Lung (tissue), 12 donors: ENCODE measurements around the gene PRKAG1. TPM values are rescaled to one million over a fixed set of nuclear protein-coding genes. Genes with fewer than 3 reads are reported as not detected.

Experiments used
- ATAC-seq: fragments of 200-7000 bp; cut with Tn5 transposase; one replicate; pipeline ENCODE4 v1.9.1; 2020; ENCODE audit warnings: moderate number of reproducible peaks; ENCODE audit not compliant: insufficient read depth, low FRiP score
- DNase-seq, 3 donors: peaks; one replicate each; pipeline ENCODE4 v3.0.0-alpha.2; 2013 to 2017
- H3K27ac ChIP-seq, 2 donors: one replicate each; pipeline ENCODE4 v1.5.1; 2013; ENCODE audit warnings: mild to moderate bottlenecking in 2 of 2, moderate library complexity in 2 of 2, control low read depth in 1 of 2, inconsistent platforms in 1 of 2, low read depth in 1 of 2, low read length in 1 of 2
- H3K27me3 ChIP-seq, 3 donors: one replicate each; pipeline ENCODE4 v1.5.1; 2013; ENCODE audit warnings: low read length in 2 of 3; ENCODE audit not compliant: control insufficient read depth in 3 of 3, insufficient read depth in 3 of 3
- H3K36me3 ChIP-seq, 4 donors: one replicate each; pipeline ENCODE4 v1.5.1; 2013; ENCODE audit warnings: low read length in 4 of 4, mild to moderate bottlenecking in 1 of 4, moderate library complexity in 1 of 4; ENCODE audit not compliant: control insufficient read depth in 4 of 4, insufficient read depth in 4 of 4
- H3K4me1 ChIP-seq, 5 donors: one replicate each; pipeline ENCODE4 v1.5.1; 2013; ENCODE audit warnings: low read length in 5 of 5, mild to moderate bottlenecking in 2 of 5, moderate library complexity in 1 of 5; ENCODE audit not compliant: control insufficient read depth in 5 of 5, insufficient read depth in 5 of 5
- H3K4me3 ChIP-seq: one replicate; pipeline ENCODE4 v1.5.1; 2013; ENCODE audit warnings: mild to moderate bottlenecking, control low read depth, moderate library complexity
- H3K9ac ChIP-seq, 2 donors: one replicate each; pipeline ENCODE4 v1.5.1; 2013; ENCODE audit warnings: low read length in 2 of 2, control low read depth in 1 of 2; ENCODE audit not compliant: insufficient read depth in 1 of 2
- H3K9me3 ChIP-seq, 4 donors: one replicate each; pipeline ENCODE4 v1.5.1; 2013; ENCODE audit warnings: low read length in 3 of 4, mild to moderate bottlenecking in 1 of 4, moderate library complexity in 1 of 4; ENCODE audit not compliant: control insufficient read depth in 4 of 4, insufficient read depth in 3 of 4
- WGBS, 2 donors: extraction: QIAGEN DNeasy Blood & Tissue Kit; methylation state at CpG; one replicate each; pipeline ENCODE4 v1.1.7; 2013; 5-methylcytosine and 5-hydroxymethylcytosine counted together
- polyA plus RNA-seq, 2 donors: library from polyadenylated mRNA; stranded (reverse); fragments of 200-250 nt; gene quantifications; one replicate each; pipeline ENCODE4 v1.2.1, GENCODE V29; 2013
- total RNA-seq, 2 donors: library from RNA; depleted of rRNA in 1 of 2; stranded (reverse); fragments of >200 nt in 1 of 2; gene quantifications; one replicate each; pipeline ENCODE4 v1.2.1, GENCODE V29; 2014 to 2021
- TF ChIP-seq, protein P1 (sequence below): IDR thresholded peaks from 2 replicates; pipeline ENCODE4 v1.5.1; 2012; ENCODE audit warnings: mild to moderate bottlenecking; ENCODE audit errors: control extremely low read depth, extremely low read depth
- donor health status: control.
- donor health status: control.
- donor health status: Bipolar disorder and iron deficiency.
- donor health status: healthy.
- donor health status: DM: yes; HTN: yes; CAD: no.

PRKAG1 gene
- total and polyA plus RNA-seq, 4 donors: 33.1 to 54.5 (median 49.6) TPM

DNA sequence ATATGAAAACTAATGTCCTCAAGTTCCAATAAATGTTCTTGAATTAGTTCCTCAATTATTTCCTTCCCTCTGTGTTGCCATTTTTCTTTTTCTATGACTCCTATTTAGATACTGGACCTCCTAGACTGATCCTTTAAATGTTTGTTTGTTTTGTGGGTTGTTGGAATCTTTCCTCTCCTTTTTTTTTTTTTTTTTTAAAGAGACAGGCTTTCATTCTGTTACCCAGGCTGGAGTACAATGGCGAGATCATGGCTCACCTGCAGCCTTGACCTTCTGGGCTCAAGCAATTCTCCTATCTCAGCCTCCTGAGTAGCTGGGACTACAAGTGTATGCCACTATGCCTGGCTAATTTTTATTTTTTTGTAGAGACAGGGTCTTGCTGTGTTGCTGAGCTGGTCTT is 9.6 kb downstream of the PRKAG1 start:
- H3K4me1 ChIP-seq: no peaks in the 10 kb centered on the region
- H3K9ac ChIP-seq: no peak overlapping the region
- H3K27me3 ChIP-seq: peaks cover 0 to 5% (median 0%) of the 10 kb centered on the region in 3 donors
- H3K27ac ChIP-seq: no peak overlapping the region
- no peaks in the 10 kb centered on the region for H3K9me3 ChIP-seq
- ATAC-seq (no peak), DNase-seq (no peak)
- H3K36me3 ChIP-seq: peaks cover 12 to 31% (median 24%) of the 10 kb centered on the region in 4 donors
- TF ChIP-seq, protein P1, sequence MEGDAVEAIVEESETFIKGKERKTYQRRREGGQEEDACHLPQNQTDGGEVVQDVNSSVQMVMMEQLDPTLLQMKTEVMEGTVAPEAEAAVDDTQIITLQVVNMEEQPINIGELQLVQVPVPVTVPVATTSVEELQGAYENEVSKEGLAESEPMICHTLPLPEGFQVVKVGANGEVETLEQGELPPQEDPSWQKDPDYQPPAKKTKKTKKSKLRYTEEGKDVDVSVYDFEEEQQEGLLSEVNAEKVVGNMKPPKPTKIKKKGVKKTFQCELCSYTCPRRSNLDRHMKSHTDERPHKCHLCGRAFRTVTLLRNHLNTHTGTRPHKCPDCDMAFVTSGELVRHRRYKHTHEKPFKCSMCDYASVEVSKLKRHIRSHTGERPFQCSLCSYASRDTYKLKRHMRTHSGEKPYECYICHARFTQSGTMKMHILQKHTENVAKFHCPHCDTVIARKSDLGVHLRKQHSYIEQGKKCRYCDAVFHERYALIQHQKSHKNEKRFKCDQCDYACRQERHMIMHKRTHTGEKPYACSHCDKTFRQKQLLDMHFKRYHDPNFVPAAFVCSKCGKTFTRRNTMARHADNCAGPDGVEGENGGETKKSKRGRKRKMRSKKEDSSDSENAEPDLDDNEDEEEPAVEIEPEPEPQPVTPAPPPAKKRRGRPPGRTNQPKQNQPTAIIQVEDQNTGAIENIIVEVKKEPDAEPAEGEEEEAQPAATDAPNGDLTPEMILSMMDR: no peak
- 90 to 94% methylated on average over 1 of the region's 1 CpG for WGBS, 2 donors
- no peak overlapping the region for H3K4me3 ChIP-seq

DNA sequence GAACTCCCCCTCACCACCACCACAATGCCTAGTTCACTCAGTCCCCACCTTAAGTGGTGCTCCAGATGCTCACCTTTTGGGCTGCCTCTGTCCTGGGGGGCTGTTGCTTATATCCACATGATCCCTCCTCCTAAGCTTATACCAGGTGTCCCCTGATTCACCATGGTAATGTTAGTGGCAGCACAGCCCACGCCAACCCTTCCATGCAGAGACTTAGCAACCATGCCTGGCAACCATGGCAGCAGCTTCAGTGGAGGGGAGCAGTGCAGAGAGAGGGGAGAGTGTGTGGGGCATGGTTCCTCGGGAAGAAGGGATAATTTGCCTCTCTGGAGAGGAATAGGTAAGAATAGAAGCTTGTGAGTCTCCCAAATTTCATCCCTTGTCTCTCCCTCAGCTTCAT is 18.2 kb downstream of the PRKAG1 start:
- Histone ChIP-seq H3K36me3 (peaks cover 20 to 35% (median 32%) of the 10 kb centered on the region in 4 donors), H3K4me3 (no peak overlapping the region), H3K27ac (no peak overlapping the region), H3K9ac (no peak overlapping the region), H3K9me3 (peaks cover 0 to 15% (median 0%) of the 10 kb centered on the region in 4 donors), H3K27me3 (peaks cover 17 to 34% (median 30%) of the 10 kb centered on the region in 3 donors), H3K4me1 (peaks cover 2 to 31% (median 8%) of the 10 kb centered on the region in 5 donors)
- ATAC-seq (no peak), DNase-seq (no peak)
- WGBS, 2 donors: 94 to 98% methylated on average over 2 of the region's 2 CpGs
- TF ChIP-seq, protein P1: no peak

DNA sequence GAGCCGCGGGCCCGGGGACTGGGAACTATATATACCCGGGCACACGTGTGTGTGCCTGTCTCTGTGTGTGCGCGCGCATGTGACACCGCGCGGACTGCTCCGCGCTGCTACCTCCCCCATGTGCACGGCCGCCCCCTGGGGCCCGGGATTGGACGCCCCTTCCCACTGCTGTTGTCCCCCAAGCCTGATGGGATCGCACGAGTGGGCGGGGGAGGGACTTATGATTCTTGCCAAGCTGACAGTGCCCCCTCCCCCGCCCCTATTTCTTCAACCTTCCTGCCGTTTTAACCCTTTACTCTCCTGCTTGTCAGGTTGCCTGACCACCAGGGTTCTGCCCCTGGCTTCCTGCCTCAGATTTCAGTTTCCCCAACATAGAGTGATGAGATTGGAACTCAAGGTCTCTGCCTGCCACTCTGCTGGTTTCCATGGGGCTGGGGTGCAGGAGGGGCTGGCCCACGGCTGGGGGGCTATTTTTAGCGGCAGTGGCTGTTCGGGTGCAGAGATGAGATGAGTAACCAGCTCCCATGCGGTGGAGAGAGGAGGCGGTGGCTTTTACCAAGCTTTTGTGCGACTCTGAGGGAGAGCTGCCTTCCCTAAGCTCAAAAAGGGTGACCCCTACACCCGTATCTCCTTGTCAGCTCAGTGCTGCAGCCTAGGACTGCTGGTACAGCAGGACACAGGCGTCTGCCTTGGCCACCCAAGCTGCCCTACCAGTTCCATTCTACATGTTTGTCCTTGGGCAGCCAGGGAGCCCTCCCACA is 19.0 kb downstream of the PRKAG1 start, which contains the start of gene DDN:
DDN (minus strand) TSS at position 5 of the 761 bp plus-strand sequence. CDS start 88 bp downstream, outside the sequence.
- 4 to 6% methylated on average over 29 to 30 of the region's 30 CpGs for WGBS, 2 donors
- TF ChIP-seq, protein P1: no peak
- peak; percentile 44 to 47 (median 47) for DNase-seq
- Histone ChIP-seq H3K36me3 (peaks cover 20 to 28% (median 25%) of the 10 kb centered on the region in 4 donors), H3K9me3 (peaks cover 0 to 15% (median 0%) of the 10 kb centered on the region in 4 donors), H3K4me1 (peaks cover 2 to 31% (median 8%) of the 10 kb centered on the region in 5 donors), H3K27me3 (peaks cover 15 to 40% (median 35%) of the 10 kb centered on the region in 3 donors), H3K9ac (no peak within 1 kb of the TSS), H3K27ac (no peak within 1 kb of the TSS), H3K4me3 (peak within 1 kb of the TSS; percentile 10)
- ATAC-seq: no peak
